IgD-negative memory B cell (primary cell): ENCODE results near the gene SERINC4. TPM values are rescaled to one million over a fixed set of nuclear protein-coding genes. Genes with fewer than 3 reads are reported as not detected.
"Not testable (repeated sequence)": the region's sequence is repeated elsewhere in the genome, so short reads cannot be mapped to it uniquely, and the experiment has no call there.

ENCODE experiments used
- H3K27ac Mint-ChIP-seq, 3 donors: one replicate each; pipeline ENCODE4 v1.8.0; 2020 to 2022; ENCODE audit warnings: mild to moderate bottlenecking in 3 of 3, mixed read lengths in 3 of 3, moderate library complexity in 1 of 3
- H3K27me3 Mint-ChIP-seq: one replicate; pipeline ENCODE4 v1.8.0; 2021; ENCODE audit warnings: mixed read lengths
- H3K36me3 Mint-ChIP-seq: one replicate; pipeline ENCODE4 v1.8.0; 2020; ENCODE audit warnings: mild to moderate bottlenecking, mixed read lengths
- H3K4me1 Mint-ChIP-seq, 3 donors: one replicate each; pipeline ENCODE4 v1.8.0; 2020 to 2022; ENCODE audit warnings: mixed read lengths in 3 of 3, mild to moderate bottlenecking in 1 of 3
- H3K4me3 Mint-ChIP-seq, 4 donors: one replicate each; pipeline ENCODE4 v1.8.0; 2020 to 2022; ENCODE audit warnings: mild to moderate bottlenecking in 4 of 4, mixed read lengths in 4 of 4, moderate library complexity in 3 of 4
- H3K9me3 Mint-ChIP-seq, 3 donors: one replicate each; pipeline ENCODE4 v1.8.0; 2020 to 2021; ENCODE audit warnings: mixed read lengths in 3 of 3, mild to moderate bottlenecking in 1 of 3
- polyA plus RNA-seq: library from polyadenylated mRNA; unstranded; fragments of 300-500 nt; fragmentation: Illumina TruSeq; gene quantifications from one replicate; pipeline ENCODE4 v1.2.3, GENCODE V29; 2021

Gene SERINC4
- polyA plus RNA-seq, 1 donor from 2014 or later: 1.1 TPM

GRCh38 chr15:43808960-43809678 lies 9.1 kb upstream of the SERINC4 start:
- H3K27me3 Mint-ChIP-seq: no peaks in the 10 kb centered on the region
- peaks cover 17 to 32% (median 18%) of the 10 kb centered on the region in 3 donors for H3K4me1 Mint-ChIP-seq
- H3K9me3 Mint-ChIP-seq: no peaks in the 10 kb centered on the region
- H3K36me3 Mint-ChIP-seq: peaks cover 12% of the 10 kb centered on the region
- peak overlapping the region; percentile 82 to 94 (median 88) for H3K27ac Mint-ChIP-seq
- peak overlapping the region; percentile 32 to 83 (median 62) for H3K4me3 Mint-ChIP-seq

- H3K4me3 Mint-ChIP-seq: peak overlapping the region in 3 of 4 donors; percentile 44 to 81 (median 71)
- peaks cover 12% of the 10 kb centered on the region for H3K36me3 Mint-ChIP-seq
- no peaks in the 10 kb centered on the region for H3K27me3 Mint-ChIP-seq
- H3K27ac Mint-ChIP-seq: peak overlapping the region; percentile 82 to 94 (median 88)
- peaks cover 17 to 32% (median 18%) of the 10 kb centered on the region in 3 donors for H3K4me1 Mint-ChIP-seq
- no peaks in the 10 kb centered on the region for H3K9me3 Mint-ChIP-seq
Observed at GRCh38 chr15:43808435-43808950, 8.5 kb upstream of the SERINC4 start.

GRCh38 chr15:43802676-43803075 lies 2.7 kb upstream of the SERINC4 start:
- peaks cover 20% of the 10 kb centered on the region for H3K36me3 Mint-ChIP-seq
- H3K27me3 Mint-ChIP-seq, H3K4me3 Mint-ChIP-seq, H3K27ac Mint-ChIP-seq, H3K9me3 Mint-ChIP-seq: not testable (repeated sequence)
- peaks cover 25 to 35% (median 29%) of the 10 kb centered on the region in 3 donors for H3K4me1 Mint-ChIP-seq

GRCh38 chr15:43800286-43801141 lies 494 bp upstream of the SERINC4 start, which contains the start of gene HYPK:
Gene HYPK, plus strand, starts transcription at chr15:43800599. Its CDS starts 24 bp downstream, at chr15:43800623.
- no peaks in the 10 kb centered on the region for H3K9me3 Mint-ChIP-seq
- H3K4me1 Mint-ChIP-seq: peaks cover 24 to 35% (median 32%) of the 10 kb centered on the region in 3 donors
- peak within 1 kb of the TSS; percentile 89 to 99 (median 99) for H3K27ac Mint-ChIP-seq
- peak within 1 kb of the TSS; percentile 94 to 100 (median 100) for H3K4me3 Mint-ChIP-seq
- H3K36me3 Mint-ChIP-seq: peaks cover 19% of the 10 kb centered on the region
- no peaks in the 10 kb centered on the region for H3K27me3 Mint-ChIP-seq

GRCh38 chr15:43799209-43799944 lies 643 bp downstream of the SERINC4 start:
- Mint-ChIP-seq H3K36me3 (peaks cover 22% of the 10 kb centered on the region), H3K27ac (peak overlapping the region in 2 of 3 donors; percentile 89 to 99), H3K4me3 (peak overlapping the region in 3 of 4 donors; percentile 60 to 94 (median 76)), H3K9me3 (no peaks in the 10 kb centered on the region), H3K27me3 (no peaks in the 10 kb centered on the region), H3K4me1 (peaks cover 28 to 38% (median 38%) of the 10 kb centered on the region in 3 donors)

GRCh38 chr15:43796566-43796965 lies 3.5 kb downstream of the SERINC4 start:
- peak overlapping the region in 2 of 3 donors; percentile 46 to 80 for H3K27ac Mint-ChIP-seq
- peak overlapping the region in 2 of 4 donors; percentile 25 to 30 for H3K4me3 Mint-ChIP-seq
- H3K9me3 Mint-ChIP-seq: no peaks in the 10 kb centered on the region
- peaks cover 42 to 53% (median 43%) of the 10 kb centered on the region in 3 donors for H3K4me1 Mint-ChIP-seq
- no peaks in the 10 kb centered on the region for H3K27me3 Mint-ChIP-seq
- H3K36me3 Mint-ChIP-seq: peaks cover 22% of the 10 kb centered on the region

GRCh38 chr15:43795997-43796396 lies 4.0 kb downstream of the SERINC4 start:
- Mint-ChIP-seq H3K27me3 (no peaks in the 10 kb centered on the region), H3K4me3 (peak overlapping the region in 2 of 4 donors; percentile 30 to 37), H3K27ac (peak overlapping the region in 1 of 3 donors; percentile 80), H3K4me1 (peaks cover 39 to 51% (median 45%) of the 10 kb centered on the region in 3 donors), H3K9me3 (no peaks in the 10 kb centered on the region), H3K36me3 (peaks cover 19% of the 10 kb centered on the region)

GRCh38 chr15:43795197-43795596 lies 4.8 kb downstream of the SERINC4 start:
- H3K4me1 Mint-ChIP-seq: peaks cover 33 to 45% (median 40%) of the 10 kb centered on the region in 3 donors
- peak overlapping the region in 1 of 3 donors; percentile 80 for H3K27ac Mint-ChIP-seq
- H3K27me3 Mint-ChIP-seq: no peaks in the 10 kb centered on the region
- H3K36me3 Mint-ChIP-seq: peaks cover 16% of the 10 kb centered on the region
- H3K9me3 Mint-ChIP-seq: no peaks in the 10 kb centered on the region
- H3K4me3 Mint-ChIP-seq: peak overlapping the region in 1 of 4 donors; percentile 98

GRCh38 chr15:43794269-43795037 lies 5.6 kb downstream of the SERINC4 start:
- H3K4me1 Mint-ChIP-seq: peaks cover 31 to 40% (median 36%) of the 10 kb centered on the region in 3 donors
- no peaks in the 10 kb centered on the region for H3K27me3 Mint-ChIP-seq
- peak overlapping the region in 3 of 4 donors; percentile 7 to 98 (median 98) for H3K4me3 Mint-ChIP-seq
- peaks cover 14% of the 10 kb centered on the region for H3K36me3 Mint-ChIP-seq
- H3K27ac Mint-ChIP-seq: peak overlapping the region in 2 of 3 donors; percentile 59 to 80
- no peaks in the 10 kb centered on the region for H3K9me3 Mint-ChIP-seq

GRCh38 chr15:43793647-43794046 lies 6.4 kb downstream of the SERINC4 start:
- H3K27ac Mint-ChIP-seq: peak overlapping the region in 2 of 3 donors; percentile 5 to 89
- H3K4me3 Mint-ChIP-seq: peak overlapping the region; percentile 97 to 99 (median 98)
- H3K36me3 Mint-ChIP-seq: peaks cover 10% of the 10 kb centered on the region
- H3K9me3 Mint-ChIP-seq: no peaks in the 10 kb centered on the region
- peaks cover 32 to 40% (median 37%) of the 10 kb centered on the region in 3 donors for H3K4me1 Mint-ChIP-seq
- H3K27me3 Mint-ChIP-seq: peaks cover 2% of the 10 kb centered on the region

GRCh38 chr15:43792761-43793476 lies 7.1 kb downstream of the SERINC4 start:
- H3K4me1 Mint-ChIP-seq: peaks cover 31 to 39% (median 39%) of the 10 kb centered on the region in 3 donors
- peaks cover 2% of the 10 kb centered on the region for H3K27me3 Mint-ChIP-seq
- peak overlapping the region; percentile 89 to 98 (median 93) for H3K27ac Mint-ChIP-seq
- no peaks in the 10 kb centered on the region for H3K9me3 Mint-ChIP-seq
- peak overlapping the region; percentile 97 to 99 (median 98) for H3K4me3 Mint-ChIP-seq
- peaks cover 5% of the 10 kb centered on the region for H3K36me3 Mint-ChIP-seq

- peak within 1 kb of the TSS; percentile 97 to 99 (median 98) for H3K4me3 Mint-ChIP-seq
- peaks cover 2% of the 10 kb centered on the region for H3K27me3 Mint-ChIP-seq
- peaks cover 31 to 39% (median 39%) of the 10 kb centered on the region in 3 donors for H3K4me1 Mint-ChIP-seq
- peak within 1 kb of the TSS; percentile 89 to 98 (median 93) for H3K27ac Mint-ChIP-seq
- H3K36me3 Mint-ChIP-seq: peaks cover 5% of the 10 kb centered on the region
- no peaks in the 10 kb centered on the region for H3K9me3 Mint-ChIP-seq
Observed at GRCh38 chr15:43791993-43792760, 7.8 kb downstream of the SERINC4 start, which contains the start of gene SERF2. Gene SERF2, plus strand, starts transcription at chr15:43792320. Its CDS starts 57 bp downstream, at chr15:43792377.
